ENCODE data around the gene MAN2B2. TPM values are rescaled to one million over a fixed set of nuclear protein-coding genes. Genes with fewer than 3 reads are reported as not detected.

The MAN2B2 gene
- total RNA-seq, 2 donors from 2014 or later: 30.7 to 31.1 TPM

DNA sequence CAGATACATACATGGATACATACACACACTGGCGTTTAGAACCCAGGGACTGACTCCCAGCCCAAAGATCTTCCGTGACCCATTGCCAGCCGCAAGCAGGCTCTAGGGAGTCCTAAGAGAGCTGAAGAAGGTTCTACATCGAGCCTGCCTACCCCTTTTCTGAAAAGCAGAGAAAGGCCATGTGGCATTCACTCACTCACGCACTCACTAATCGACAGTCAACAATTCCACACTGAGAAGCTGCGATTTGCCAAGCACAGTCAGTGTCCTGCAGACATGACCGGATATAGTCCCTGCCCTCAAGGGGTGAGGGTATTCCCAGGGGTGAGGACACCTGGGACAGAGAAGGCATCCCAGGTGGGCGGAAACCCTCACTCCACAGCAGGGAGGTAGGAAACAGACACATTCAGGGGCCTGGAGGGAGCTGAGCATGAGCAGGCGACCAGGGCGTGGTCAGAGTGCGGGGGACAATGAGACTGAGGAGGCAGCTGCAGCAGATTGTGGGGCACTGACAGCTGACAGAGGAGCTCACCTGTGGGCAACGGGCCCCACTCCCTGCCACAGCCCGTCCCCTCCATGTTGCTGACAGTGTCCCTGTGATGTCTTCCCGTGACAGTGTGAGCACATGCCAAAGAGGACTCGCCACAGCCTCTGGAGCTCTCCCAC is 13.2 kb upstream of the MAN2B2 start:
- TF ChIP-seq, protein P1, sequence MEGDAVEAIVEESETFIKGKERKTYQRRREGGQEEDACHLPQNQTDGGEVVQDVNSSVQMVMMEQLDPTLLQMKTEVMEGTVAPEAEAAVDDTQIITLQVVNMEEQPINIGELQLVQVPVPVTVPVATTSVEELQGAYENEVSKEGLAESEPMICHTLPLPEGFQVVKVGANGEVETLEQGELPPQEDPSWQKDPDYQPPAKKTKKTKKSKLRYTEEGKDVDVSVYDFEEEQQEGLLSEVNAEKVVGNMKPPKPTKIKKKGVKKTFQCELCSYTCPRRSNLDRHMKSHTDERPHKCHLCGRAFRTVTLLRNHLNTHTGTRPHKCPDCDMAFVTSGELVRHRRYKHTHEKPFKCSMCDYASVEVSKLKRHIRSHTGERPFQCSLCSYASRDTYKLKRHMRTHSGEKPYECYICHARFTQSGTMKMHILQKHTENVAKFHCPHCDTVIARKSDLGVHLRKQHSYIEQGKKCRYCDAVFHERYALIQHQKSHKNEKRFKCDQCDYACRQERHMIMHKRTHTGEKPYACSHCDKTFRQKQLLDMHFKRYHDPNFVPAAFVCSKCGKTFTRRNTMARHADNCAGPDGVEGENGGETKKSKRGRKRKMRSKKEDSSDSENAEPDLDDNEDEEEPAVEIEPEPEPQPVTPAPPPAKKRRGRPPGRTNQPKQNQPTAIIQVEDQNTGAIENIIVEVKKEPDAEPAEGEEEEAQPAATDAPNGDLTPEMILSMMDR (IDR thresholded peaks at IDR 0.05): no peak
- Histone ChIP-seq H3K4me1 (no peaks in the 10 kb centered on the region), H3K27me3 (peaks cover 37% of the 10 kb centered on the region), H3K27ac (no peak overlapping the region), H3K9me3 (no peaks in the 10 kb centered on the region), H3K9ac (ENCODE audit: low read depth in 2 of 2, low read length in 2 of 2) (no peak overlapping the region), H3K4me3 (no peak overlapping the region), H3K36me3 (no peaks in the 10 kb centered on the region)
- intact Hi-C loops (cut with DNase I): no loop called here
- DNase-seq: no peak

DNA sequence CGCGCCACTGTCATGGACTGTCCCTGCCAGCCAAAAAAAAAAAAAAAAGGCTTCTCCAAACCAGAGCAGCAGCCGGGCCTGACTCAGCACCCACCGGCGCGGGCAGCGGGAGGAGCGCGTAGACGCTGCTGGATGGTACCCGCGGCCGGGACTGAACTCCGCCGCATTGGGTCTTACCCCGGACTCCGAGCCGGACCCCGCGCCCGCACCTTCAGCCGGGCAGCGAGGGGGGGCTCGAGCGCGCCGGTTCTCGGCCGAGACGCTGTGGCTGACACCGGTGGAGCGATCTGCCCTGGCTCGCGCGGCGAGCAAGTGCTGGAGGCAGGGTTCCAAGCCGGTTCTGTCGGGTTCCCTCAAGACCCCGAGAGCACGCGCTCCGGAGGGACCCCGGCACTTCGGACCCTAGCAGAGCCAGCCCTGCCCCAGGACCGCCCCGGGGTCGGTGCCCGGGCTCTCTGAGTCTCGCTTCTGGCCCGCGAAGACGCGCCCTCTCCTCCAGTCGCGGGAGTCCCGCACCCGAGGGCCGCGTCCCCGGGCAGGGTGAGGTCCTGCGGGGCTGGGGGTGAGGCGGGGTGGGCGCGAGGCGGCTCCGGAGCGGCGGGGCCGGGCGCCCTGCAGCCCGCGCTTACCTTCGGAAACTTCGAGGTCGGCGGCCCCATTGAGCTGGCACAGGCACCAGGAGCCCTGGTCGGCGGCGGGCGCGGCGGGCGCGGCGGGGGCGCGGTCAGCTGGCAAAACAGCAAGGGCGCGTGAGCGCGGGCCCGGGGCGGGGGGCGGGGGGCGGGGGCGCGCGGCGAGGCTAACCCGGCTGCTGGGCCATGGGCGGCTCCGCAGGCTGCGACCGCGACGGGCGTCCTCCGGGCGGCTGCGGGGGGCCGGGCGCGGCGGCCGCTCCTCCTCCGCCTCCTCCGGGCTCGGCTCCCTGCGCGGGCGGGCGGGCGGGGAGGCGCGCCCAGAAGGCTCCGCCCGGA is 11.8 kb upstream of the MAN2B2 start:
- Histone ChIP-seq H3K27ac (no peak overlapping the region), H3K9me3 (no peaks in the 10 kb centered on the region), H3K4me3 (peak overlapping the region; percentile 15), H3K36me3 (no peaks in the 10 kb centered on the region), H3K4me1 (no peaks in the 10 kb centered on the region), H3K9ac (ENCODE audit: low read depth in 2 of 2, low read length in 2 of 2) (peak overlapping the region in 1 of 2 donors; percentile 24), H3K27me3 (peaks cover 37% of the 10 kb centered on the region)
- peak; percentile 31 for DNase-seq
- intact Hi-C loops (cut with DNase I): no loop called here
- TF ChIP-seq, protein P1 (IDR thresholded peaks at IDR 0.05): no peak

DNA sequence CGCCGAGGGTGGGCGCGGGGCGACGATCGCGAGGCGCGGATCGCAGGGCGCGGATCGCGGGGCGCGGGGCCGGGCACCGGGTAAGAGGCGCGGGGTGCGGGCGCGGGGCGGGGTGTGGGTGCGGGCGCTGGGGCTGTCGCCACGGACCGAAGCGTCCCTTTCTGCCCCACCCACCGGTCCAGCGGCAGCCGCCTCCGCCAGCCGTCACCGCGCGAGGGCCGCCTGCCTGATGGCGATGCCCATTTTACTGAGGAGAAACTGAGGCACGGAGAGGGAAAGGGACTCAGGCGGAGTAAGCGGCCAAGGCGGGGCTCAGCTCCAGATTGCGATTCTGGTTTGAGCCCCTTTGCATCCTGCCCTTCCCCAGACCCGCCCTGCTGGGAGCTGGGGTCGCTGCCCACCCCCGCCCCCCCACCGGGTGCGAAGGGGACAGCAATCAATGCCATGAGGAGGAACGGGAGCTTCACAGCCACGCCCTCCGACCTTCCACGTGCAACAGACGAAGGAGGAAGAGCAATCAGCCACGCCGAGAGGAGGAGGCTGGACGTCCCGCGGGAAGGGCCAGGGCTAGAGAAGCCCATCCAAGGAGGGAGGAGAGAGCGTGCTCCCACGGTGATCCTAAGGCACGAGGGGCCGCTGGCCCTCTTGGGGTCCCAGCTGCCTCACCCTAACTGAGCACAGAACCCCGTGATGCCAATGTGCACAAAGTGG is 10.9 kb upstream of the MAN2B2 start:
- H3K4me3 ChIP-seq: peak overlapping the region; percentile 15
- no peak for DNase-seq
- H3K27me3 ChIP-seq: peaks cover 37% of the 10 kb centered on the region
- intact Hi-C loops (cut with DNase I): no loop called here
- no peaks in the 10 kb centered on the region for H3K4me1 ChIP-seq
- TF ChIP-seq, protein P1 (IDR thresholded peaks at IDR 0.05): no peak
- H3K27ac ChIP-seq: no peak overlapping the region
- no peak overlapping the region for H3K9ac ChIP-seq (ENCODE audit: low read depth in 2 of 2, low read length in 2 of 2)
- H3K9me3 ChIP-seq: no peaks in the 10 kb centered on the region
- no peaks in the 10 kb centered on the region for H3K36me3 ChIP-seq

DNA sequence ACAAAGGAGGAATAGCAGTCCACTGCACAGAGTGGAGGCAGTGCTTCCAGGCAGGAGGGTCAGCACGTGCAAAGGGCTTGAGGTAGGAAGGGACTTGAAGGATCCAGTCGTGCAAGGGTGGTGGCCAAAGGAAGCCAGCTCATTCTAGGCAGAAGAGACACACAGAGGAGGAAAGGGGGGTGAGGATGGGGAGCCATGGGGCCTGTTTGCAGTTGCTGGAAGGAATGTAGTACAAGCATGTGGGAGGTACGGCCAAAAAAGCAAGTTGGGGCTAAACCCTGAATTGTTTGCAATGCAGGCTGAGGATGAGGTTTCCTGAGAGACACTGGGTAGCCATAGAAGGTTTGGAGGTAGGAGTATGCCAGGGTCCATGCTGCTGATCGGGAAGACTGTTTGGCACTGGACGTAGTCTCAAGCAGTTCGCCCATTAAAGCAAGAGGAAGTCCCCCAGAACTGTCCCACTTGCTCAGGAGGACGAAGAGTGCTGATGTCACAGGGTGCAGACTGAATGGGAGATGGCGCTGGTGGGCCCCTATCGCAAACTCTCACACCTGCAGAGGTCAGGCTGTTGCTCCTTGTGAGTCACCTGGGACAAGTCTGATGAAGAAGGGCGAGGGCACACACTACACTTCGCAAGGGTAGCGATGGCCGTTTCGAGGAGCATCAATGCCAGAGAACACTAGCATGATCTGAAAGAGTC is 9.1 kb upstream of the MAN2B2 start:
- Histone ChIP-seq H3K27me3 (peaks cover 37% of the 10 kb centered on the region), H3K27ac (no peak overlapping the region), H3K9ac (ENCODE audit: low read depth in 2 of 2, low read length in 2 of 2) (no peak overlapping the region), H3K4me1 (no peaks in the 10 kb centered on the region), H3K36me3 (no peaks in the 10 kb centered on the region), H3K9me3 (no peaks in the 10 kb centered on the region), H3K4me3 (no peak overlapping the region)
- TF ChIP-seq, protein P1 (IDR thresholded peaks at IDR 0.05): no peak
- intact Hi-C loops (cut with DNase I): no loop called here
- DNase-seq: no peak
